GM18520 (cell line): ENCODE measurements around the gene ADGRA3.
"Not testable (repeated sequence)": the region's sequence is repeated elsewhere in the genome, so short reads cannot be mapped to it uniquely, and the experiment has no call there.

Experiments
- ATAC-seq: cut with Tn5 transposase; IDR thresholded peaks from one replicate; pipeline ENCODE4 v1.9.1; 2021; ENCODE audit not compliant: unreplicated experiment

Gene ADGRA3

GRCh38 chr4:22384154-22384553 lies 131.7 kb downstream of the ADGRA3 start:
- ATAC-seq, result no peak

- ATAC-seq, result not testable (repeated sequence)
Observed at GRCh38 chr4:22382216-22382615, 133.7 kb downstream of the ADGRA3 start.

GRCh38 chr4:22372986-22373385 lies 142.9 kb downstream of the ADGRA3 start:
- no peak for ATAC-seq

GRCh38 chr4:22369901-22370562 lies 145.8 kb downstream of the ADGRA3 start:
- ATAC-seq, result no peak

- no peak for ATAC-seq
Observed at GRCh38 chr4:22363787-22364186, 152.1 kb downstream of the ADGRA3 start.

- ATAC-seq, result no peak
Observed at GRCh38 chr4:22363036-22363435, 152.8 kb downstream of the ADGRA3 start.

GRCh38 chr4:22356987-22357596 lies 158.8 kb downstream of the ADGRA3 start:
- no peak for ATAC-seq

GRCh38 chr4:22348410-22348809 lies 167.5 kb downstream of the ADGRA3 start:
- ATAC-seq, result no peak

GRCh38 chr4:22345678-22346077 lies 170.2 kb downstream of the ADGRA3 start:
- no peak for ATAC-seq

GRCh38 chr4:22345055-22345454 lies 170.8 kb downstream of the ADGRA3 start:
- no peak for ATAC-seq

GRCh38 chr4:22343606-22344005 lies 172.3 kb downstream of the ADGRA3 start:
- ATAC-seq, result no peak

- ATAC-seq, result no peak
Observed at GRCh38 chr4:22339491-22339890, 176.4 kb downstream of the ADGRA3 start.

GRCh38 chr4:22338796-22339195 lies 177.1 kb downstream of the ADGRA3 start:
- no peak for ATAC-seq
